H1 (cell line): ENCODE data around the gene CDK15. TPM values are rescaled to one million over a fixed set of nuclear protein-coding genes. Genes with fewer than 3 reads are reported as not detected.

Experiments
- CTCF ChIA-PET: fragments of 300-600 bp; sonication (Branson Sonifier 250); formaldehyde crosslinking; loops from one replicate; lab custom pipeline; 2021; ENCODE audit not compliant: partially characterized antibody; lab: Charles Lee
- POLR2A ChIA-PET: fragments of 300-600 bp; sonication (Branson Sonifier 250); formaldehyde crosslinking; loops from one replicate; lab custom pipeline; 2021; ENCODE audit warnings: inconsistent platforms; ENCODE audit not compliant: partially characterized antibody; lab: Charles Lee
- DNase-seq, 2 experiments: peaks; one replicate each; pipeline versions ENCODE4 v3.0.0 to v3.0.0-alpha.2; 2010 to 2022; ENCODE audit warnings: low spot score in 2 of 2, low read depth in 1 of 2, mixed read lengths in 1 of 2
- FAIRE-seq: peaks from 2 replicates; lab custom pipeline; 2011; peaks lifted over from hg19 to GRCh38; lab: Jason Lieb, UNC
- H2AFZ ChIP-seq: 2 replicates; pipeline ENCODE4 v1.8.1; 2012; ENCODE audit warnings: low read length, inconsistent platforms
- H2AK5ac ChIP-seq: 2 replicates; pipeline ENCODE4 v1.6.1; 2013; ENCODE audit warnings: low read depth, low read length
- H2BK120ac ChIP-seq: replicated peaks from 2 replicates; pipeline ENCODE3; 2013; ENCODE audit warnings: low read depth, low read length, inconsistent platforms
- H2BK12ac ChIP-seq: 2 replicates; pipeline ENCODE4 v1.6.1; 2013; ENCODE audit warnings: low read depth, low read length
- H2BK15ac ChIP-seq: 2 replicates; pipeline ENCODE4 v1.6.1; 2013; ENCODE audit warnings: low read length
- H2BK20ac ChIP-seq: 2 replicates; pipeline ENCODE4 v1.6.1; 2013; ENCODE audit warnings: low read length
- H2BK5ac ChIP-seq: 2 replicates; pipeline ENCODE4 v1.6.1; 2013; ENCODE audit warnings: low read depth, low read length
- H3K14ac ChIP-seq: 2 replicates; pipeline ENCODE4 v1.6.1; 2013; ENCODE audit warnings: inconsistent platforms; ENCODE audit not compliant: insufficient read length
- H3K18ac ChIP-seq: 2 replicates; pipeline ENCODE4 v1.6.1; 2013; ENCODE audit warnings: low read length; ENCODE audit errors: extremely low read depth
- H3K23ac ChIP-seq: 2 replicates; pipeline ENCODE4 v1.6.1; 2013; ENCODE audit warnings: inconsistent platforms; ENCODE audit not compliant: insufficient read length
- H3K23me2 ChIP-seq: 2 replicates; pipeline ENCODE4 v1.6.1; 2013; ENCODE audit warnings: low read depth, low read length
- H3K27ac ChIP-seq: 2 replicates; pipeline ENCODE4 v1.6.1; 2011; ENCODE audit warnings: low read depth, low read length, inconsistent platforms
- H3K27me3 ChIP-seq, 4 experiments: replicated peaks in 1 of 4; 1 replicate in 1 of 4; 2 replicates in 3 of 4; pipeline versions ENCODE4 v1.6.1 to v1.8.1; 2011 to 2013; ENCODE audit warnings: low read length in 3 of 4, mild to moderate bottlenecking in 3 of 4, inconsistent platforms in 2 of 4, mixed read lengths in 2 of 4, moderate library complexity in 1 of 4; ENCODE audit not compliant: control insufficient read depth in 3 of 4, insufficient read depth in 3 of 4; ENCODE audit errors: extremely low read depth in 1 of 4
- H3K36me3 ChIP-seq, 4 experiments: 2 replicates each; pipeline versions ENCODE4 v1.6.1 to v1.8.1; 2011 to 2013; ENCODE audit warnings: mild to moderate bottlenecking in 4 of 4, low read length in 3 of 4, moderate library complexity in 2 of 4, control low read depth in 1 of 4, inconsistent platforms in 1 of 4; ENCODE audit not compliant: insufficient read depth in 4 of 4, control insufficient read depth in 2 of 4
- H3K4ac ChIP-seq: replicated peaks from 2 replicates; pipeline ENCODE3; 2013; ENCODE audit warnings: low read length, low read depth, mixed read lengths, inconsistent platforms; ENCODE audit not compliant: insufficient read length
- H3K4me1 ChIP-seq, 4 experiments: replicated peaks in 1 of 4; 1 replicate in 1 of 4; 2 replicates in 3 of 4; pipeline versions ENCODE4 v1.6.1 to v1.8.1; 2011 to 2013; ENCODE audit warnings: low read length in 3 of 4, inconsistent platforms in 2 of 4, mixed read lengths in 1 of 4; ENCODE audit not compliant: insufficient read depth in 4 of 4, control insufficient read depth in 3 of 4
- H3K4me2 ChIP-seq, 2 experiments: 2 replicates each; pipeline versions ENCODE4 v1.6.1 to v1.8.1; 2011 to 2013; ENCODE audit warnings: low read depth in 2 of 2, low read length in 2 of 2, control low read depth in 1 of 2, inconsistent platforms in 1 of 2, mild to moderate bottlenecking in 1 of 2; ENCODE audit not compliant: insufficient read depth in 1 of 2
- H3K4me3 ChIP-seq, 4 experiments: fragments of 200-600, 300-600 bp in 1 of 4; sonication (generic), shearing (Covaris generic), sonication (Bioruptor Twin) in 1 of 4; 2 replicates each; pipeline versions ENCODE4 v1.5.1 to v1.8.1; 2011 to 2016; ENCODE audit warnings: low read length in 4 of 4, low read depth in 3 of 4, control low read depth in 2 of 4, inconsistent platforms in 2 of 4, mild to moderate bottlenecking in 2 of 4, mixed read lengths in 1 of 4, moderate library complexity in 1 of 4; ENCODE audit not compliant: insufficient read depth in 2 of 4; ENCODE audit errors: extremely low read depth in 1 of 4
- H3K56ac ChIP-seq: replicated peaks from 2 replicates; pipeline ENCODE3; 2013; ENCODE audit warnings: low read depth, mild to moderate bottlenecking, mixed read lengths, low read length, inconsistent platforms; ENCODE audit not compliant: insufficient read length
- H3K79me1 ChIP-seq: 2 replicates; pipeline ENCODE4 v1.6.1; 2013; ENCODE audit warnings: low read depth, low read length, control low read depth
- H3K79me2 ChIP-seq, 2 experiments: 2 replicates each; pipeline versions ENCODE4 v1.6.1 to v1.8.1; 2012 to 2013; ENCODE audit warnings: low read length in 2 of 2, mild to moderate bottlenecking in 2 of 2, inconsistent platforms in 1 of 2; ENCODE audit not compliant: insufficient read depth in 2 of 2, control insufficient read depth in 1 of 2
- H3K9ac ChIP-seq, 4 experiments: replicated peaks in 1 of 4; 1 replicate in 1 of 4; 2 replicates in 3 of 4; pipeline versions ENCODE4 v1.6.1 to v1.8.1; 2011 to 2013; ENCODE audit warnings: low read depth in 3 of 4, low read length in 3 of 4, control low read depth in 2 of 4, mild to moderate bottlenecking in 2 of 4, moderate library complexity in 2 of 4, inconsistent platforms in 1 of 4; ENCODE audit errors: extremely low read depth in 1 of 4
- H3K9me3 ChIP-seq, 2 experiments: 2 replicates each; pipeline versions ENCODE4 v1.6.1 to v1.8.1; 2012 to 2013; ENCODE audit warnings: mild to moderate bottlenecking in 2 of 2, moderate library complexity in 2 of 2, control low read depth in 1 of 2, inconsistent platforms in 1 of 2, low read depth in 1 of 2, low read length in 1 of 2, mixed read lengths in 1 of 2; ENCODE audit not compliant: insufficient read depth in 2 of 2
- H4K20me1 ChIP-seq, 2 experiments: replicated peaks in 1 of 2; 2 replicates each; pipeline versions ENCODE3 to v1.8.1; 2011 to 2013; ENCODE audit warnings: inconsistent platforms in 2 of 2, low read length in 2 of 2, mild to moderate bottlenecking in 1 of 2; ENCODE audit not compliant: insufficient read depth in 2 of 2, control insufficient read depth in 1 of 2
- H4K5ac ChIP-seq: 2 replicates; pipeline ENCODE4 v1.6.1; 2013; ENCODE audit warnings: low read length, low read depth, mixed read lengths, inconsistent platforms; ENCODE audit not compliant: insufficient read length
- H4K8ac ChIP-seq: 2 replicates; pipeline ENCODE4 v1.8.0; 2013; ENCODE audit warnings: mild to moderate bottlenecking, moderate library complexity, low read length, inconsistent platforms; ENCODE audit not compliant: insufficient read depth; ENCODE audit errors: extremely low read depth
- H4K91ac ChIP-seq: replicated peaks from 2 replicates; pipeline ENCODE3; 2013; ENCODE audit warnings: low read length, mixed read lengths, inconsistent platforms; ENCODE audit not compliant: insufficient read length
- WGBS, 2 experiments: shearing (Covaris generic) in 1 of 2; methylation state at CpG; one replicate each; pipeline versions ENCODE4 v1.1.6 to v1.1.7; 2013 to 2015; ENCODE audit warnings: low lambda C conversion rate in 2 of 2, mixed read lengths in 2 of 2, inconsistent platforms in 1 of 2, low coverage in 1 of 2, missing lambda C conversion rate in 1 of 2; ENCODE audit not compliant: insufficient replicate concordance in 2 of 2, insufficient coverage in 1 of 2, insufficient read length in 1 of 2; ENCODE audit errors: extremely low coverage in 1 of 2, missing lambda C conversion rate in 1 of 2; 5-methylcytosine and 5-hydroxymethylcytosine counted together
- polyA plus RNA-seq, 7 experiments: library from polyadenylated mRNA; depleted of rRNA in 3 of 7; stranded (reverse) in 5 of 7; unstranded in 2 of 7; fragments of >200 nt in 5 of 7; fragments of 200-250 nt in 2 of 7; gene quantifications; 1 replicate in 5 of 7; 2 replicates in 1 of 7; 4 replicates in 1 of 7; pipeline versions ENCODE4 v1.2.1 to v1.2.3, GENCODE V29; 2011 to 2013; ENCODE audit warnings: missing spikeins in 2 of 7, mixed read lengths in 2 of 7
- total RNA-seq: library from RNA; stranded (reverse); fragmentation: NEBNext Ultra II Directional; extraction: Animal tissue kit (Norgen Biotek cat#: 25700); gene quantifications from 2 replicates; pipeline ENCODE4 v1.2.1, GENCODE V29; 2021

The CDK15 gene
- total and polyA plus RNA-seq, 2 of the 8 experiments (the other 6 are each of a cell fraction or from before 2014, with no cell fraction given): 0.03 TPM; not detected in 1

DNA sequence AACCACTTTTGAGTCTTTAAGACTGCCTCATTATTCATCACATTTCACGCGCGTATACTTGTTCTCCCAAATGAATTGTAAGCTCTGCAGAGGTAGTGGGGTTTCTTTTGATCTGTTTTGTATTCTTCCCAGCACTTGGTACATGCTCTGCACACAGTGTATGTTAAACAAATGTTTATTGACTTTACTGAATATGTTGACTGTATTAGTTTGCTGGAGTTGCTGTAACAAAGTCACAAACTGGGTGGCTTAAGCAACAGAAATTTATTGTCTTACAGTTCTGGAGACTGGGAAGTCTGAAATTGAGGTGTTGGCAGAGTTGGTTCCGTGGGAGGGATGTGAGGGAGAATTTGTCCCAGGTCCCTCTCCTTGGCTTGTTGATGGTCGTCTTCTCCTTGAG, 65.1 kb downstream of the CDK15 start:
- Histone ChIP-seq H3K9ac (no peak overlapping the region), H3K14ac (no peak overlapping the region), H3K56ac (no peak overlapping the region), H3K4me3 (no peak overlapping the region), H2BK120ac (peak overlapping the region; percentile 34), H3K4me2 (no peak overlapping the region), H3K4me1 (peaks cover 0 to 9% (median 4%) of the 10 kb centered on the region in 4 experiments; a peak in 3 of 7 replicates), H2BK12ac (no peak overlapping the region), H3K36me3 (no peaks in the 10 kb centered on the region), H3K4ac (no peak overlapping the region), H3K23me2 (no peaks in the 10 kb centered on the region), H3K27ac (no peak overlapping the region), H3K18ac (no peak overlapping the region), H4K8ac (no peak overlapping the region), H2AFZ (no peak overlapping the region), H4K5ac (no peak overlapping the region), H2BK20ac (peak overlapping the region; percentile 26; the same call in 1 of the 2 replicates), H2BK15ac (no peak overlapping the region), H4K20me1 (no peaks in the 10 kb centered on the region), H2AK5ac (no peak overlapping the region), H4K91ac (peak overlapping the region; percentile 47), H3K23ac (no peak overlapping the region), H3K79me2 (no peaks in the 10 kb centered on the region), H3K79me1 (no peaks in the 10 kb centered on the region), H2BK5ac (no peak overlapping the region), H3K27me3 (no peaks in the 10 kb centered on the region; a peak in 1 of 7 replicates), H3K9me3 (no peaks in the 10 kb centered on the region)
- FAIRE-seq: no peak
- WGBS, 2 experiments: 92% methylated on average over 5 of the region's 5 CpGs; no CpG with 5 or more reads in 1 of the 2 experiments
- no peak for DNase-seq
- POLR2A ChIA-PET: no interaction called here
- CTCF ChIA-PET: interaction anchor here (0.7 to 2.4 kb wide), 2 partner anchors 9 to 11 kb away, joined by 3 to 17 read pairs; no protein-coding TSS in a partner anchor
